Trophoblast cell (in vitro differentiated cells and primary cell): ENCODE data around the gene DEK.

ENCODE experiments used
- DNase-seq, 2 donors: peaks; one replicate each; pipeline ENCODE4 v3.0.0-alpha.2; 2016
- H2AFZ ChIP-seq: 2 replicates; pipeline ENCODE4 v1.6.1; 2013; ENCODE audit warnings: low read length, moderate library complexity, mild to moderate bottlenecking; ENCODE audit not compliant: insufficient read depth, poor library complexity
- H2AK5ac ChIP-seq: 2 replicates; pipeline ENCODE4 v1.6.1; 2013; ENCODE audit warnings: mild to moderate bottlenecking, low read length
- H2BK120ac ChIP-seq: 2 replicates; pipeline ENCODE4 v1.6.1; 2013; ENCODE audit warnings: low read length, mild to moderate bottlenecking, moderate library complexity; ENCODE audit not compliant: insufficient read depth, poor library complexity
- H2BK12ac ChIP-seq: 2 replicates; pipeline ENCODE4 v1.6.1; 2013; ENCODE audit warnings: mild to moderate bottlenecking, low read length, moderate library complexity
- H2BK5ac ChIP-seq: 2 replicates; pipeline ENCODE4 v1.6.1; 2013; ENCODE audit warnings: low read length, low read depth, moderate library complexity, mild to moderate bottlenecking; ENCODE audit not compliant: poor library complexity
- H3K14ac ChIP-seq: 2 replicates; pipeline ENCODE4 v1.6.1; 2013; ENCODE audit warnings: mild to moderate bottlenecking, low read length
- H3K18ac ChIP-seq: 2 replicates; pipeline ENCODE4 v1.6.1; 2013; ENCODE audit warnings: mild to moderate bottlenecking, low read length
- H3K23ac ChIP-seq: 2 replicates; pipeline ENCODE4 v1.6.1; 2013; ENCODE audit warnings: low read length
- H3K27ac ChIP-seq: 2 replicates; pipeline ENCODE4 v1.5.1; 2013; ENCODE audit warnings: low read depth, mild to moderate bottlenecking, inconsistent platforms, low read length, moderate library complexity
- H3K27me3 ChIP-seq: 2 replicates; pipeline ENCODE4 v1.6.1; 2013; ENCODE audit warnings: inconsistent platforms, mild to moderate bottlenecking, low read length, moderate library complexity; ENCODE audit not compliant: insufficient read depth
- H3K36me3 ChIP-seq, 2 experiments: 1 replicate in 1 of 2; 2 replicates in 1 of 2; pipeline ENCODE4 v1.6.1; 2013; ENCODE audit warnings: low read length in 2 of 2, mild to moderate bottlenecking in 2 of 2, moderate library complexity in 1 of 2; ENCODE audit not compliant: insufficient read depth in 2 of 2, control insufficient read depth in 1 of 2
- H3K4ac ChIP-seq: 2 replicates; pipeline ENCODE4 v1.6.1; 2013; ENCODE audit warnings: low read depth, mild to moderate bottlenecking, low read length, moderate library complexity
- H3K4me1 ChIP-seq, 2 experiments: 1 replicate in 1 of 2; 2 replicates in 1 of 2; pipeline ENCODE4 v1.6.1; 2013; ENCODE audit warnings: low read length in 2 of 2, mild to moderate bottlenecking in 2 of 2, moderate library complexity in 1 of 2; ENCODE audit not compliant: insufficient read depth in 2 of 2, control insufficient read depth in 1 of 2
- H3K4me2 ChIP-seq: 2 replicates; pipeline ENCODE4 v1.6.1; 2013; ENCODE audit warnings: inconsistent platforms, mild to moderate bottlenecking, low read length, moderate library complexity
- H3K4me3 ChIP-seq: 2 replicates; pipeline ENCODE4 v1.5.1; 2013; ENCODE audit warnings: mild to moderate bottlenecking, low read depth, low read length, inconsistent platforms
- H3K79me1 ChIP-seq: one replicate; pipeline ENCODE4 v1.6.1; 2013; ENCODE audit warnings: low read length
- H3K79me2 ChIP-seq: 2 replicates; pipeline ENCODE4 v1.6.1; 2013; ENCODE audit warnings: low read length, mild to moderate bottlenecking; ENCODE audit not compliant: control insufficient read depth, insufficient read depth, poor library complexity
- H3K9ac ChIP-seq: 2 replicates; pipeline ENCODE4 v1.6.1; 2013; ENCODE audit warnings: mild to moderate bottlenecking, low read length
- H3K9me3 ChIP-seq: 2 replicates; pipeline ENCODE4 v1.6.1; 2013; ENCODE audit warnings: low read depth, mild to moderate bottlenecking, control low read depth, inconsistent platforms, low read length; ENCODE audit not compliant: insufficient read depth
- H4K12ac ChIP-seq: 2 replicates; pipeline ENCODE4 v1.6.1; 2013; ENCODE audit warnings: low read depth, mild to moderate bottlenecking, low read length, moderate library complexity
- H4K8ac ChIP-seq: 2 replicates; pipeline ENCODE4 v1.6.1; 2013; ENCODE audit warnings: low read depth, mild to moderate bottlenecking, low read length, moderate library complexity
- H4K91ac ChIP-seq: one replicate; pipeline ENCODE4 v1.6.1; 2013; ENCODE audit warnings: low read depth, mild to moderate bottlenecking, low read length, moderate library complexity
- WGBS: extraction: QIAGEN DNeasy Blood & Tissue Kit; methylation state at CpG from one replicate; pipeline ENCODE4 v1.1.7; 2013; ENCODE audit warnings: missing lambda C conversion rate; ENCODE audit not compliant: insufficient read length, insufficient coverage; ENCODE audit errors: extremely low coverage; 5-methylcytosine and 5-hydroxymethylcytosine counted together

Gene DEK

GRCh38 chr6:18245642-18246041 is 18.7 kb downstream of the DEK start:
- Histone ChIP-seq H3K27ac (no peak overlapping the region), H2AK5ac (no peak overlapping the region), H3K36me3 (peaks cover 11 to 14% of the 10 kb centered on the region in 2 experiments), H3K18ac (no peak overlapping the region), H2AFZ (no peak overlapping the region), H3K4ac (no peak overlapping the region), H3K79me2 (no peaks in the 10 kb centered on the region), H3K9me3 (no peaks in the 10 kb centered on the region), H2BK120ac (no peak overlapping the region), H3K14ac (no peak overlapping the region), H3K4me2 (no peak overlapping the region), H3K27me3 (no peaks in the 10 kb centered on the region), H3K4me3 (no peak overlapping the region), H2BK12ac (no peak overlapping the region), H3K23ac (no peak overlapping the region), H3K4me1 (no peaks in the 10 kb centered on the region), H2BK5ac (no peak overlapping the region), H3K9ac (no peak overlapping the region), H4K12ac (no peak overlapping the region), H3K79me1 (no peaks in the 10 kb centered on the region), H4K91ac (no peak overlapping the region), H4K8ac (no peak overlapping the region)
- no CpG with 5 or more reads among the region's 7 CpGs for WGBS
- DNase-seq = no peak

- Histone ChIP-seq H2BK120ac (no peak overlapping the region), H4K12ac (no peak overlapping the region), H3K4me1 (no peaks in the 10 kb centered on the region), H4K8ac (no peak overlapping the region), H2BK5ac (no peak overlapping the region), H2AFZ (no peak overlapping the region), H4K91ac (no peak overlapping the region), H3K79me1 (no peaks in the 10 kb centered on the region), H3K4me3 (no peak overlapping the region), H3K23ac (no peak overlapping the region), H3K4me2 (no peak overlapping the region), H2BK12ac (no peak overlapping the region), H3K27me3 (no peaks in the 10 kb centered on the region), H3K4ac (no peak overlapping the region), H2AK5ac (no peak overlapping the region), H3K9me3 (no peaks in the 10 kb centered on the region), H3K14ac (no peak overlapping the region), H3K18ac (no peak overlapping the region), H3K79me2 (no peaks in the 10 kb centered on the region), H3K27ac (no peak overlapping the region), H3K36me3 (peaks cover 10 to 14% of the 10 kb centered on the region in 2 experiments), H3K9ac (no peak overlapping the region)
- no peak for DNase-seq
- WGBS = no CpG with 5 or more reads among the region's 1 CpG
These were observed 19.3 kb downstream of the DEK start for GRCh38 chr6:18245079-18245478.

GRCh38 chr6:18244251-18244650 is 20.1 kb downstream of the DEK start:
- no peaks in the 10 kb centered on the region for H3K9me3 ChIP-seq
- H3K79me2 ChIP-seq = no peaks in the 10 kb centered on the region
- H3K18ac ChIP-seq = no peak overlapping the region
- no peak overlapping the region for H3K27ac ChIP-seq
- H3K36me3 ChIP-seq = peaks cover 10 to 14% of the 10 kb centered on the region in 2 experiments
- no peak overlapping the region for H2BK120ac ChIP-seq
- no peak overlapping the region for H3K14ac ChIP-seq
- no peak overlapping the region for H3K4me2 ChIP-seq
- no peak for DNase-seq
- H4K91ac ChIP-seq = no peak overlapping the region
- WGBS = no CpG with 5 or more reads among the region's 2 CpGs
- H2BK12ac ChIP-seq = no peak overlapping the region
- H4K12ac ChIP-seq = no peak overlapping the region
- no peaks in the 10 kb centered on the region for H3K4me1 ChIP-seq
- H2BK5ac ChIP-seq = no peak overlapping the region
- no peaks in the 10 kb centered on the region for H3K27me3 ChIP-seq
- no peak overlapping the region for H3K23ac ChIP-seq
- no peak overlapping the region for H2AFZ ChIP-seq
- H4K8ac ChIP-seq = no peak overlapping the region
- H3K9ac ChIP-seq = no peak overlapping the region
- no peak overlapping the region for H3K4me3 ChIP-seq
- H3K4ac ChIP-seq = no peak overlapping the region
- H2AK5ac ChIP-seq = no peak overlapping the region
- no peaks in the 10 kb centered on the region for H3K79me1 ChIP-seq

- Histone ChIP-seq H3K27ac (no peak overlapping the region), H2BK5ac (no peak overlapping the region), H3K14ac (no peak overlapping the region), H4K8ac (no peak overlapping the region), H3K18ac (no peak overlapping the region), H3K4me1 (no peaks in the 10 kb centered on the region), H3K4me2 (no peak overlapping the region), H2BK12ac (no peak overlapping the region), H3K79me2 (no peaks in the 10 kb centered on the region), H3K9me3 (no peaks in the 10 kb centered on the region), H2AK5ac (no peak overlapping the region), H2BK120ac (no peak overlapping the region), H2AFZ (no peak overlapping the region), H3K27me3 (no peaks in the 10 kb centered on the region), H3K9ac (no peak overlapping the region), H3K79me1 (no peaks in the 10 kb centered on the region), H3K23ac (no peak overlapping the region), H4K12ac (no peak overlapping the region), H4K91ac (no peak overlapping the region), H3K4ac (no peak overlapping the region), H3K4me3 (no peak overlapping the region), H3K36me3 (peaks cover 12 to 13% of the 10 kb centered on the region in 2 experiments)
- no CpG with 5 or more reads among the region's 3 CpGs for WGBS
- no peak for DNase-seq
These were observed 20.9 kb downstream of the DEK start for GRCh38 chr6:18243302-18243893.
